Kidney glomerular epithelial cell (primary cell): ENCODE results near the gene TARP.
A peak's percentile ranks its signal among the peaks of the same experiment; 100 is the strongest.

Source experiments
- DNase-seq: peaks from one replicate; lab custom pipeline; 2025; lab: John Stamatoyannopoulos, UW

Gene TARP

GRCh38 chr7:38273286-38273995, at the start of gene TARP:
Gene TARP (minus strand): TSS chr7:38273636.
- DNase-seq = no peak

GRCh38 chr7:38323156-38323555, 49.7 kb upstream of the TARP start:
- DNase-seq = no peak

GRCh38 chr7:38322461-38322860, 49.0 kb upstream of the TARP start:
- no peak for DNase-seq

- no peak for DNase-seq
Measured at GRCh38 chr7:38321967-38322366, 48.5 kb upstream of the TARP start.

GRCh38 chr7:38321515-38321944, 48.1 kb upstream of the TARP start:
- peak; percentile 65 for DNase-seq

GRCh38 chr7:38321050-38321449, 47.6 kb upstream of the TARP start:
- no peak for DNase-seq

- no peak for DNase-seq
Measured at GRCh38 chr7:38319873-38320272, 46.4 kb upstream of the TARP start.

- peak; percentile 72 for DNase-seq
Measured at GRCh38 chr7:38318803-38319416, 45.5 kb upstream of the TARP start.

GRCh38 chr7:38318241-38318640, 44.8 kb upstream of the TARP start:
- DNase-seq = no peak

GRCh38 chr7:38317515-38317914, 44.1 kb upstream of the TARP start:
- DNase-seq = no peak

GRCh38 chr7:38316733-38317360, 43.4 kb upstream of the TARP start:
- no peak for DNase-seq

GRCh38 chr7:38315410-38315809, 42.0 kb upstream of the TARP start:
- no peak for DNase-seq

GRCh38 chr7:38312821-38313220, 39.4 kb upstream of the TARP start:
- no peak for DNase-seq

GRCh38 chr7:38311329-38311937, 38.0 kb upstream of the TARP start:
- no peak for DNase-seq

GRCh38 chr7:38310591-38311101, 37.2 kb upstream of the TARP start:
- peak; percentile 16 for DNase-seq

- no peak for DNase-seq
Measured at GRCh38 chr7:38309555-38309954, 36.1 kb upstream of the TARP start.

GRCh38 chr7:38308140-38308539, 34.7 kb upstream of the TARP start:
- no peak for DNase-seq

- DNase-seq = no peak
Measured at GRCh38 chr7:38307640-38308039, 34.2 kb upstream of the TARP start.

- no peak for DNase-seq
Measured at GRCh38 chr7:38306914-38307313, 33.5 kb upstream of the TARP start.

- peak; percentile 63 for DNase-seq
Measured at GRCh38 chr7:38306171-38306570, 32.7 kb upstream of the TARP start.

GRCh38 chr7:38303866-38304265, 30.4 kb upstream of the TARP start:
- DNase-seq = no peak

GRCh38 chr7:38300175-38300574, 26.7 kb upstream of the TARP start:
- DNase-seq = no peak
